Testis (tissue), 2 donors: Measurements from ENCODE around the gene CLN6.

ENCODE experiments used
- CTCF ChIP-seq, 3 experiments: fragments of 450-650 bp in 2 of 3; fragments of 200-600 bp in 1 of 3; sonication (generic) in 1 of 3; IDR thresholded peaks; one replicate each; pipeline ENCODE4 v1.5.1; 2016 to 2019; ENCODE audit warnings: antibody characterized with exemption in 3 of 3, mild to moderate bottlenecking in 2 of 3, moderate library complexity in 1 of 3
- POLR2A ChIP-seq: fragments of 450-650 bp; IDR thresholded peaks from one replicate; pipeline ENCODE4 v1.6.1; 2017; ENCODE audit warnings: antibody characterized with exemption, mild to moderate bottlenecking, moderate library complexity

- TF ChIP-seq CTCF (IDR thresholded peaks at IDR 0.05) (no peak), POLR2A (no peak)
Measured at GRCh38 chr15:68183616-68184315, 45.8 kb downstream of the CLN6 start.
